ENCODE results near the gene MLF2. TPM values are rescaled to one million over a fixed set of nuclear protein-coding genes. Genes with fewer than 3 reads are reported as not detected.
"Not testable (repeated sequence)": the region's sequence is repeated elsewhere in the genome, so short reads cannot be mapped to it uniquely, and the experiment has no call there.

The MLF2 gene
- polyA plus RNA-seq, 1 experiment = 241 TPM

DNA sequence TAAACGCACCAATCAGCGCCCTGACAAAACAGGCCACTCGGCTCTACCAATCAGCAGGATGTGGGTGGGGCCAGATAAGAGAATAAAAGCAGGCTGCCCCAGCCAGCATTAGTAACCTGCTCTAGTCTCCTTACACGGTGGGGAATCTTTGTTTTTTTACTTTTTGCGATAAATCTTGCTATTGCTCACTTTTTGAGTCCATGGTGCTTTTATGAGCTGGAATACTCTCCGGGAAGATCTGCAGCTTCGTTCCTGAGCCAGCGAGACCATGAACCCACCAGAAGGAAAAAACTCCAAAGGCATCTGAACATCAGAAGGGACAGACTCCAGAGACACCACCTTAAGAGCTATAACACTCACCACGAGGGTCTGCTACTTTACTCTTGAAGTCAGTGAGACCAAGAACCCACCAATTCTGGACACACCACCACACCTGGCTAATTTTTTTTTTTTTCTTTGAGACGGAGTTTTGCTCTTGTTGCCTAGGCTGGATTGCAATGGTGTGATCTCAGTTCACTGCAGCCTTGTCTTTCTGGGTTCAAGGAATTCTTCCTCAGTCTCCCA is 36.0 kb downstream of the MLF2 start:
- TF ChIP-seq, protein P1, sequence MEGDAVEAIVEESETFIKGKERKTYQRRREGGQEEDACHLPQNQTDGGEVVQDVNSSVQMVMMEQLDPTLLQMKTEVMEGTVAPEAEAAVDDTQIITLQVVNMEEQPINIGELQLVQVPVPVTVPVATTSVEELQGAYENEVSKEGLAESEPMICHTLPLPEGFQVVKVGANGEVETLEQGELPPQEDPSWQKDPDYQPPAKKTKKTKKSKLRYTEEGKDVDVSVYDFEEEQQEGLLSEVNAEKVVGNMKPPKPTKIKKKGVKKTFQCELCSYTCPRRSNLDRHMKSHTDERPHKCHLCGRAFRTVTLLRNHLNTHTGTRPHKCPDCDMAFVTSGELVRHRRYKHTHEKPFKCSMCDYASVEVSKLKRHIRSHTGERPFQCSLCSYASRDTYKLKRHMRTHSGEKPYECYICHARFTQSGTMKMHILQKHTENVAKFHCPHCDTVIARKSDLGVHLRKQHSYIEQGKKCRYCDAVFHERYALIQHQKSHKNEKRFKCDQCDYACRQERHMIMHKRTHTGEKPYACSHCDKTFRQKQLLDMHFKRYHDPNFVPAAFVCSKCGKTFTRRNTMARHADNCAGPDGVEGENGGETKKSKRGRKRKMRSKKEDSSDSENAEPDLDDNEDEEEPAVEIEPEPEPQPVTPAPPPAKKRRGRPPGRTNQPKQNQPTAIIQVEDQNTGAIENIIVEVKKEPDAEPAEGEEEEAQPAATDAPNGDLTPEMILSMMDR (IDR thresholded peaks at IDR 0.05; ENCODE audit: low read depth, low read length) = no peak
- Histone ChIP-seq H3K4me3 (ENCODE audit: low read depth, low read length) (no peak overlapping the region), H3K9me3 (ENCODE audit: control insufficient read depth, insufficient read depth, low read length) (no peaks in the 10 kb centered on the region; the same call in 1 of the 2 replicates), H3K27me3 (ENCODE audit: control insufficient read depth, insufficient read depth, low read length) (no peaks in the 10 kb centered on the region), H3K27ac (ENCODE audit: low read depth, low read length) (no peak overlapping the region)
- DNase-seq (ENCODE audit: low read depth, low spot score) = no peak
- POLR2A ChIA-PET = no interaction called here
- CTCF ChIA-PET = no interaction called here

DNA sequence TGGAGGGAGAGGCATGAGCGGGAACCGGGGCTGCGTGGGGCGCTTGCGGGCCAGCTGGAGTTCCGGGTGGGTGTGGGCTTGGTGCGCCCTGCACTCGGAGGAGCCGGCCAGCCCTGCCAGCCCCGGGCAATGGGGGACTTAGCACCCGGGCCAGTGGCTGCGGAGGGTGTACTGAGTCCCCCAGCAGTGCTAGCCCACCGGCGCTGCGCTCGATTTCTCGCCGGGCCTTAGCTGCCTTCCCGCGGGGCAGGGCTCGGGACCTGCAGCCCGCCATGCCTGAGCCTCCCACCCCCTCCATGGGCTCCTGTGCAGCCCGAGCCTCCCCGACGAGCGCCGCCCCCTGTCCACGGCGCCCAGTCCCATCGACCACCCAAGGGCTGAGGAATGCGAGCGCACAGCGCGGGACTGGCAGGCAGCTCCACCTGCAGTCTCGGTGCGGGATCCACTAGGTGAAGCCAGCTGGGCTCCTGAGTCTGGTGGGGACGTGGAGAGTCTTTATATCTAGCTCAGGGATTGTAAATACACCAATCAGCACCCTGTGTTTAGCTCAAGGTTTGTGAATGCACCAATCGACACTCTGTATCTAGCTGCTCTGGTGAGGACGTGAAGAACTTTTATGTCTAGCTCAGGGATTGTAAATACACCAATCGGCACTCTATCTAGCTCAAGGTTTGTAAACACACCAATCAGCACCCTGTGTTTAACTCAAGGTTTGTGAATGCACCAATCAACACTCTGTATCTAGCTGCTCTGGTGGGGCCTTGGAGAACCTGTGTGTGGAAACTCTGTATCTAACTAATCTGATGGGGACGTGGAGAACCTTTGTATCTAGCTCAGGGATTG is 36.7 kb downstream of the MLF2 start:
- H3K27ac ChIP-seq (ENCODE audit: low read depth, low read length); H3K4me3 ChIP-seq (ENCODE audit: low read depth, low read length); DNase-seq (ENCODE audit: low read depth, low spot score); POLR2A ChIA-PET; CTCF ChIA-PET; H3K27me3 ChIP-seq (ENCODE audit: control insufficient read depth, insufficient read depth, low read length); H3K9me3 ChIP-seq (ENCODE audit: control insufficient read depth, insufficient read depth, low read length): not testable (repeated sequence)

DNA sequence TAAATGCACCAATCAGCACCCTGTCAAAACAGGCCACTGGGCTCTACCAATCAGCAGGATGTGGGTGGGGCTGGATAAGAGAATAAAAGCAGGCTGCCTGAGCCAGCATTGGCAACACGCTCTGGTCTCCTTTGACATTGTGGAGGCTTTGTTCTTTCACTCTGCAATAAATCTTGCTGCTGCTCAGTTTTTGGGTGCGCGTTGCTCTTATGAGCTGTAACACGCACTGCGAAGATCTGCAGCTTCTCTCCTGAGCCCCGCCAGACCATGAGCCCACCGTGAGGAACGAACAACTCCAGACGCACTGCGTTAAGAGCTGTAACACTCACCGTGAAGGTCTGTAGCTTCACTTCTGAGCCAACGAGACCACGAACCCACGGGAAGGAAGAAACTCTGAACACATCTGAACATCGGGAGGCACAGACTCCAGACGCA is 44.0 kb downstream of the MLF2 start:
- Histone ChIP-seq H3K4me3 (ENCODE audit: low read depth, low read length) (no peak overlapping the region), H3K9me3 (ENCODE audit: control insufficient read depth, insufficient read depth, low read length) (no peaks in the 10 kb centered on the region; the same call in 1 of the 2 replicates), H3K27me3 (ENCODE audit: control insufficient read depth, insufficient read depth, low read length) (no peaks in the 10 kb centered on the region), H3K27ac (ENCODE audit: low read depth, low read length) (no peak overlapping the region)
- TF ChIP-seq, protein P1 (IDR thresholded peaks at IDR 0.05; ENCODE audit: low read depth, low read length) = no peak
- CTCF ChIA-PET = interaction anchor here (0.5 kb wide), 1 partner anchor 139 kb away, joined by 4 read pairs; no protein-coding TSS in a partner anchor
- POLR2A ChIA-PET = interaction anchor here (1.4 kb wide), 1 partner anchor 15 kb away, joined by 5 read pairs; the partner anchor contains the start of gene COPS7A
- no peak for DNase-seq (ENCODE audit: low read depth, low spot score)

DNA sequence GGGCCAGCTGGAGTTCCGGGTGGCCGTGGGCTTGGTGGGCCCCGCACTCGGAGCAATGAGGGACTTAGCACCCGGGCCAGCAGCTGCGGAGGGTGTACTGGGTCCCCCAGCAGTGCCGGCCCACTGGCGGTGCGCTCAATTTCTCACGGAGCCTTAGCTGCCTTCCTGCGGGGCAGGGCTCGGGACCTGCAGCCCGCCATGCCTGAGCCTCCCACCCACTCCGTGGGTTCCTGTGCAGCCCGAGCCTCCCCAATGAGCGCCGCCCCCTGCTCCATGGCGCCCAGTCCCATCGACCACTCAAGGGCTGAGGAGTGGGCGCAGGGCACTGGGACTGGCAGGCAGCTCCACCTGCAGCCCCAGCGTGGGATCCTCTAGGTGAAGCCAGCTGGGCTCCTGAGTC is 44.6 kb downstream of the MLF2 start:
- H3K9me3 ChIP-seq (ENCODE audit: control insufficient read depth, insufficient read depth, low read length); DNase-seq (ENCODE audit: low read depth, low spot score); H3K4me3 ChIP-seq (ENCODE audit: low read depth, low read length); H3K27me3 ChIP-seq (ENCODE audit: control insufficient read depth, insufficient read depth, low read length); H3K27ac ChIP-seq (ENCODE audit: low read depth, low read length); POLR2A ChIA-PET: not testable (repeated sequence)
- CTCF ChIA-PET = interaction anchor here (0.5 kb wide), 1 partner anchor 138 kb away, joined by 4 read pairs; no protein-coding TSS in a partner anchor

DNA sequence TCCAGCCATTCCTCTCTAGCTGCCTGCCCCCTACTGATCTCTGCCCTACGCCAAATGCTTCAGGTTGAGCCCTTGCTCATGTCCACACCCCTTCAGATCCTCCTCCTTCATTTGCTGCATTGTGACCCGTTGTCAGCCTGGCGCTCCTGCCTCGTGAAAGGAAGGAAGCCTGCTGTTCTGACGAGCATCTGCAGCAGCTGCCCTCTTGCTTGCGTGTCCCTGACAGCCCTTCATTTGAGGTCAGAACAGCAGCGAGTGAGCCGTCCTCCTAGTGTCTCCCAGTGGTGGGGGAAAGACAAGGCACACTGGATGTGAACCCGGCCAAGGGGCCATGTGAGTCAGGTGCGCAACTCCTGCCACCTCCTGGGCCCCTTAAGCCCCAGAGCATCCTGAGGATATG is 49.3 kb downstream of the MLF2 start:
- Histone ChIP-seq H3K27ac (ENCODE audit: low read depth, low read length) (no peak overlapping the region), H3K27me3 (ENCODE audit: control insufficient read depth, insufficient read depth, low read length) (peaks cover 3% of the 10 kb centered on the region), H3K9me3 (ENCODE audit: control insufficient read depth, insufficient read depth, low read length) (no peaks in the 10 kb centered on the region; the same call in 1 of the 2 replicates), H3K4me3 (ENCODE audit: low read depth, low read length) (no peak overlapping the region)
- DNase-seq (ENCODE audit: low read depth, low spot score) = no peak
- ChIA-PET POLR2A (no interaction called here), CTCF (interaction anchor here (1.1 kb wide), 1 partner anchor 63 kb away, joined by 3 read pairs; the partner anchor contains the start of gene PTMS)
- TF ChIP-seq, protein P1 (IDR thresholded peaks at IDR 0.05; ENCODE audit: low read depth, low read length) = no peak

Measured in AG04450 (cell line).